Regular cardiac myocyte (primary cell): ENCODE measurements around the gene ZNF541. TPM values are rescaled to one million over a fixed set of nuclear protein-coding genes. Genes with fewer than 3 reads are reported as not detected.

Experiments used
- total RNA-seq: library from RNA; depleted of rRNA; stranded (reverse); fragments of >200 nt; gene quantifications from 2 replicates; pipeline ENCODE4 v1.2.3, GENCODE V29; 2014

ZNF541 gene
- total RNA-seq: under 0.01 and 0.85 TPM in 2 replicates

GRCh38 chr19:47573071-47574026 lies at the start of gene ZNF541:
ZNF541 (minus strand) TSS chr19:47573148; CDS start chr19:47555856, 17,292 bp downstream.

DNA sequence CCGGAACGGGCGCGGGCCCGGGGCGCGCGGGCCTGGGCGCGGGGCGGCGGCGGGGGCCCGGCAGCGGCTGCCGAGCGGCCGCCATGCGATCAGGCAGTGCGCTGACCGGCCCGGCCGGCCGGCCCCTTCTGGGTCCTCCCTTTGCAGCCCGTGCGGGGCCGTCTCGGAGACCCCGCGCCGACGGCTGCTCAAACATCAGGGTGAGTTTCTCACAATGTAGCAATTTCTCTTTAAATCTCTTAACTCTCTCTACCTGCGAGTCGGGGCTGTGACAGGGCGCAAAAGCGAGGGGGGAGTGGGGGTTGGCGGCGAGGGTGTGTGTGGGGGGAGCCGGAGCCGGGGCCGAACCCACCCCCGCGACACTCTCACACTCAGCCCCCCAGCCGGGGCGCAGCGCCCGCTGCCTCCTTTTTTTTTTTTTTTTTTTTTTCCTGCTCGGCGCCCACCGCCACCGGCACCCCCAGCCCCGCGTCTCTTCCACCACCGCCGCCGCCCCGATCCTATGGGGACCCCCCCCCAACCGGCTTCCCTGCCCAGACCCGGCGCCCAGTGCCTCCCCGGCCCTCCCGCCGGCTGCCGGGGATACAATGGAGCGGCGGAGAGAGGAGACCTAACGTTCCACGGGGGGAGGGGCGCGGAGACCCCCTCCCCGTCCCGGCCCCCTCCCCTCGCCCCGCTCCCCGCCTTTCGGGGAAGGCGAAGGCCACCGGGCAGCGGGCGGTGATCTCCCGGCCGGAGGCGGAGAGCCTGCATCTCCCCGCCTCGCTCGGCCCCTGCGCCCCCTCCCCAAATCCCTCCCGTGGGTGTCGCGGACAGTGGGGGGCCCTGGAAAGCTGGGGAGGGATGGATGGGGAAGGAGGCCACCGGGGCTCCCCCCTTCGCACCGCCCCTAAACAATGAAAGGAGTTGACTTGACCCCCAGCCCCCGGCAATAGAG lies 36.3 kb upstream of the ZNF541 start, which contains the start of gene BICRA:
BICRA (plus strand) TSS at position 166 of the 937 bp plus-strand sequence. CDS start 64,441 bp downstream, outside the sequence.

Other genes starting within 250 kb of the ZNF541 start
- gene C5AR2, start 241.0 kb downstream of the ZNF541 start, total RNA-seq: under 0.01 TPM in 2 replicates
- gene DHX34, start 223.8 kb downstream of the ZNF541 start, total RNA-seq: 9.6 and 17.6 TPM in 2 replicates
- gene MEIS3, start 153.6 kb downstream of the ZNF541 start, total RNA-seq: 24.3 and 56.7 TPM in 2 replicates
- gene SLC8A2, start 101.3 kb downstream of the ZNF541 start, total RNA-seq: not detected in 2 replicates
- gene KPTN, start 88.9 kb downstream of the ZNF541 start, total RNA-seq: 3.7 and 4.2 TPM in 2 replicates
- 64.0 and 64.6 TPM in 2 replicates for gene NAPA, start 58.1 kb downstream of the ZNF541 start, total RNA-seq
- gene BICRA, start 36.0 kb upstream of the ZNF541 start, total RNA-seq: 2.0 and 3.1 TPM in 2 replicates
- gene EHD2, start 140.3 kb upstream of the ZNF541 start, total RNA-seq: 110 and 113 TPM in 2 replicates
- 48.5 and 98.0 TPM in 2 replicates for gene NOP53, start 172.4 kb upstream of the ZNF541 start, total RNA-seq
- 246 and 264 TPM in 2 replicates for gene SELENOW, start 205.6 kb upstream of the ZNF541 start, total RNA-seq
- gene TPRX1, start 231.4 kb upstream of the ZNF541 start, total RNA-seq: not detected in 2 replicates
- not detected in 2 replicates for gene CRX, start 248.8 kb upstream of the ZNF541 start, total RNA-seq